Endothelial cell of umbilical vein (primary cell): ENCODE results near the gene GLIS2. TPM values are rescaled to one million over a fixed set of nuclear protein-coding genes. Genes with fewer than 3 reads are reported as not detected.
A peak's percentile ranks its signal among the peaks of the same experiment; 100 is the strongest.

ENCODE experiments used
- BruUV-seq: library from RNA; stranded (reverse); fragments of 400-500 nt; replicated peaks from 2 replicates; lab custom pipeline; 2021; lab: Mats Ljungman, UMichigan
- CTCF ChIA-PET: fragments of 300-600, 350-600 bp; sonication (Branson Sonifier 250); formaldehyde crosslinking; loops from one replicate; lab custom pipeline; 2021; ENCODE audit warnings: antibody characterized with exemption, inconsistent platforms; lab: Charles Lee
- POLR2A ChIA-PET: fragments of 300-600, 350-600 bp; sonication (Branson Sonifier 250); formaldehyde crosslinking; loops from one replicate; lab custom pipeline; 2021; ENCODE audit warnings: antibody characterized with exemption, inconsistent platforms; lab: Charles Lee
- DNase-seq: peaks from one replicate; pipeline ENCODE4 v3.0.0-alpha.2; 2011; ENCODE audit warnings: low read depth, low spot score
- FAIRE-seq: peaks from 2 replicates; lab custom pipeline; 2011; peaks lifted over from hg19 to GRCh38; lab: Jason Lieb, UNC
- H2AFZ ChIP-seq: 2 replicates; pipeline ENCODE4 v1.6.0; 2012; ENCODE audit warnings: low read depth, low read length, control low read depth, inconsistent platforms
- H3K27ac ChIP-seq: 2 replicates; pipeline ENCODE4 v1.5.1; 2011; ENCODE audit warnings: low read depth, mild to moderate bottlenecking, control low read depth, low read length, moderate library complexity; ENCODE audit not compliant: insufficient read depth
- H3K27me3 ChIP-seq, 2 experiments: 2 replicates each; pipeline versions ENCODE4 v1.6.0 to v1.6.1; 2011; ENCODE audit warnings: low read length in 2 of 2, mixed read lengths in 1 of 2; ENCODE audit not compliant: control insufficient read depth in 2 of 2, insufficient read depth in 2 of 2
- H3K36me3 ChIP-seq, 2 experiments: 2 replicates in 1 of 2; 3 replicates in 1 of 2; pipeline ENCODE4 v1.5.1; 2011; ENCODE audit warnings: low read length in 2 of 2, mild to moderate bottlenecking in 1 of 2, moderate library complexity in 1 of 2; ENCODE audit not compliant: control insufficient read depth in 2 of 2, insufficient read depth in 2 of 2; ENCODE audit errors: extremely low read depth in 1 of 2
- H3K4me1 ChIP-seq: 3 replicates; pipeline ENCODE4 v1.5.1; 2011; ENCODE audit warnings: mild to moderate bottlenecking, low read length; ENCODE audit not compliant: control insufficient read depth, insufficient read depth; ENCODE audit errors: extremely low read depth
- H3K4me2 ChIP-seq: 2 replicates; pipeline ENCODE4 v1.6.1; 2011; ENCODE audit warnings: low read length, control low read depth, mixed read lengths; ENCODE audit not compliant: insufficient read depth
- H3K4me3 ChIP-seq, 3 experiments: fragments of 200-600 bp in 1 of 3; sonication (generic), shearing (Covaris generic) in 1 of 3; replicated peaks in 1 of 3; 2 replicates each; pipeline ENCODE4 v1.5.1; 2011 to 2016; ENCODE audit warnings: control low read depth in 3 of 3, low read length in 3 of 3, mild to moderate bottlenecking in 2 of 3, inconsistent platforms in 1 of 3, low read depth in 1 of 3, moderate library complexity in 1 of 3; ENCODE audit not compliant: insufficient read depth in 1 of 3
- H3K79me2 ChIP-seq: 2 replicates; pipeline ENCODE4 v1.6.0; 2012; ENCODE audit warnings: low read length, inconsistent platforms; ENCODE audit not compliant: control insufficient read depth, insufficient read depth
- H3K9ac ChIP-seq: replicated peaks from 2 replicates; pipeline ENCODE3; 2011; ENCODE audit warnings: low read length, control low read depth; ENCODE audit not compliant: insufficient read depth; ENCODE audit errors: extremely low read depth
- H3K9me1 ChIP-seq: replicated peaks from 3 replicates; pipeline ENCODE4 v1.6.0; 2011; ENCODE audit warnings: mild to moderate bottlenecking, low read length; ENCODE audit not compliant: control insufficient read depth, insufficient read depth; ENCODE audit errors: extremely low read depth
- H3K9me3 ChIP-seq: replicated peaks from 2 replicates; pipeline ENCODE4 v1.5.1; 2012; ENCODE audit warnings: low read length, inconsistent platforms; ENCODE audit not compliant: control insufficient read depth, insufficient read depth
- H4K20me1 ChIP-seq: replicated peaks from 2 replicates; pipeline ENCODE3; 2011; ENCODE audit warnings: mild to moderate bottlenecking, low read length; ENCODE audit not compliant: control insufficient read depth, insufficient read depth; ENCODE audit errors: extremely low read depth
- CTCF ChIP-seq, 2 donors: IDR thresholded peaks; 1 replicate in 1 of 2; 2 replicates in 1 of 2; pipeline ENCODE4 v1.5.1; 2011; ENCODE audit warnings: low read length in 2 of 2, mild to moderate bottlenecking in 2 of 2, moderate library complexity in 2 of 2, control low read depth in 1 of 2, inconsistent platforms in 1 of 2, low read depth in 1 of 2; ENCODE audit not compliant: insufficient read depth in 1 of 2; ENCODE audit errors: extremely low read depth in 1 of 2
- EZH2 ChIP-seq: IDR thresholded peaks from 2 replicates; pipeline ENCODE4 v1.6.1; 2012; ENCODE audit warnings: borderline replicate concordance, low read depth, mild to moderate bottlenecking, moderate library complexity, low read length, inconsistent platforms; ENCODE audit not compliant: severe bottlenecking
- FOS ChIP-seq: IDR thresholded peaks from 2 replicates; pipeline ENCODE4 v1.6.1; 2011; ENCODE audit warnings: mild to moderate bottlenecking, low read length, moderate library complexity, borderline replicate concordance; ENCODE audit not compliant: insufficient read depth
- GATA2 ChIP-seq: IDR thresholded peaks from 2 replicates; pipeline ENCODE4 v1.7.0; 2011; ENCODE audit warnings: low read depth, mild to moderate bottlenecking, moderate library complexity, mixed read lengths, low read length; ENCODE audit not compliant: insufficient read length, insufficient read depth
- JUN ChIP-seq: IDR thresholded peaks from 2 replicates; pipeline ENCODE4 v1.6.1; 2011; ENCODE audit warnings: borderline replicate concordance, low read depth; ENCODE audit not compliant: insufficient read length, insufficient read depth
- MAX ChIP-seq: IDR thresholded peaks from 2 replicates; pipeline ENCODE4 v1.6.1; 2011; ENCODE audit not compliant: insufficient read depth, insufficient read length
- POLR2A ChIP-seq: IDR thresholded peaks from 2 replicates; pipeline ENCODE4 v1.6.1; 2012; ENCODE audit warnings: low read depth, mild to moderate bottlenecking, control low read depth, low read length
- POLR2AphosphoS5 ChIP-seq: IDR thresholded peaks from 2 replicates; pipeline ENCODE4 v1.6.1; 2012; ENCODE audit warnings: low read depth, mild to moderate bottlenecking, control low read depth, low read length, moderate library complexity; ENCODE audit not compliant: insufficient read depth
- dilution Hi-C: fragments of 300-500 bp; cut with MboI; formaldehyde crosslinking; loops from one replicate; pipeline ENCODE4 v1.15.0; 2019; ENCODE audit warnings: low sequenced_read_pairs; ENCODE audit not compliant: extremely low pct_ligation_motif_present
- intact Hi-C: fragments of 100-400 bp; cut with micrococcal nuclease; formaldehyde crosslinking; loops from one replicate; pipeline ENCODE4 v1.10.0; 2022
- polyA plus RNA-seq, 4 experiments: library from polyadenylated mRNA; depleted of rRNA in 3 of 4; stranded (reverse) in 3 of 4; unstranded in 1 of 4; fragments of >200 nt; gene quantifications; 2 replicates each; pipeline versions ENCODE4 v1.2.1 to v1.2.3, GENCODE V29; 2011 to 2012; ENCODE audit warnings: missing spikeins in 1 of 4
- total RNA-seq: library from RNA; stranded (reverse); gene quantifications from 2 replicates; pipeline ENCODE4 v1.2.3, GENCODE V29; 2021

The GLIS2 gene
- total and polyA plus RNA-seq, 2 donors (not counting 3 experiments of a cell fraction or from before 2014, with no cell fraction given) = 4.6 to 10.1 TPM

GRCh38 chr16:4320571-4321137 lies 4.8 kb downstream of the GLIS2 start:
- Histone ChIP-seq H3K27me3 (no peaks in the 10 kb centered on the region), H4K20me1 (no peaks in the 10 kb centered on the region), H3K27ac (peak overlapping the region; percentile 7), H2AFZ (no peak overlapping the region), H3K9me3 (no peaks in the 10 kb centered on the region), H3K9me1 (no peaks in the 10 kb centered on the region), H3K36me3 (no peaks in the 10 kb centered on the region), H3K4me1 (peaks cover 27% of the 10 kb centered on the region), H3K9ac (no peak overlapping the region), H3K4me2 (no peak overlapping the region), H3K79me2 (peaks cover 70% of the 10 kb centered on the region), H3K4me3 (no peak overlapping the region)
- ChIA-PET POLR2A (no interaction called here), CTCF (interaction anchor here (1.2 kb wide), 1 partner anchor 10 kb away, joined by 3 read pairs; no protein-coding TSS in a partner anchor)
- dilution Hi-C loops (no loop called here), intact Hi-C loops (no loop called here)
- no TSS peak for BruUV-seq
- TF ChIP-seq POLR2A = no peak
- no peak for TF ChIP-seq MAX
- no peak for TF ChIP-seq JUN
- TF ChIP-seq EZH2 = no peak
- TF ChIP-seq POLR2AphosphoS5 = no peak
- TF ChIP-seq CTCF (IDR thresholded peaks at IDR 0.05; ENCODE audit: extremely low read depth in 1 of 2, insufficient read depth in 1 of 2, low read depth in 1 of 2, low read length in 2 of 2) = no peak
- TF ChIP-seq FOS = no peak
- TF ChIP-seq GATA2 = no peak
- FAIRE-seq (peak; percentile 62), DNase-seq (no peak)
